ENCODE data around the gene SLC9A2. TPM values are rescaled to one million over a fixed set of nuclear protein-coding genes. Genes with fewer than 3 reads are reported as not detected.

SLC9A2 gene
- polyA plus RNA-seq, 3 donors, result not detected

DNA sequence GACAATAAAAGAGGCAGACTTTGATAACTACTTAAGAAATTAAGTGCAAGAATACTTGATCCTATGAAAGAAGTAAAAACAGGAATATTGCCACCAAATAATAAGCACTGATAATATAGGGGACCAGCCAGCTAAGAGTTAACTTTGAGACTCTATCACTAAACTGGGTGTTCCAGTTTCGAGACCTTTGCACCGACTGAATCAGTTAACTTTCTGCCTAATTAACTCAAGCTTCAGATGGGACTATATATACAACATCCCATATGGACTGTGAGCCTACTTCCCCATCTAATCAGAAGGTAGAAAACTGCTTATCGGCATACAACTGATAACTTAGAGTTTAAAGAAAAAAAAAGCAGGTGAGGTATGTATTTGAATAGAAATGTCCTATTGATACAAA is 25.8 kb upstream of the SLC9A2 start:
- TF ChIP-seq, protein P1, sequence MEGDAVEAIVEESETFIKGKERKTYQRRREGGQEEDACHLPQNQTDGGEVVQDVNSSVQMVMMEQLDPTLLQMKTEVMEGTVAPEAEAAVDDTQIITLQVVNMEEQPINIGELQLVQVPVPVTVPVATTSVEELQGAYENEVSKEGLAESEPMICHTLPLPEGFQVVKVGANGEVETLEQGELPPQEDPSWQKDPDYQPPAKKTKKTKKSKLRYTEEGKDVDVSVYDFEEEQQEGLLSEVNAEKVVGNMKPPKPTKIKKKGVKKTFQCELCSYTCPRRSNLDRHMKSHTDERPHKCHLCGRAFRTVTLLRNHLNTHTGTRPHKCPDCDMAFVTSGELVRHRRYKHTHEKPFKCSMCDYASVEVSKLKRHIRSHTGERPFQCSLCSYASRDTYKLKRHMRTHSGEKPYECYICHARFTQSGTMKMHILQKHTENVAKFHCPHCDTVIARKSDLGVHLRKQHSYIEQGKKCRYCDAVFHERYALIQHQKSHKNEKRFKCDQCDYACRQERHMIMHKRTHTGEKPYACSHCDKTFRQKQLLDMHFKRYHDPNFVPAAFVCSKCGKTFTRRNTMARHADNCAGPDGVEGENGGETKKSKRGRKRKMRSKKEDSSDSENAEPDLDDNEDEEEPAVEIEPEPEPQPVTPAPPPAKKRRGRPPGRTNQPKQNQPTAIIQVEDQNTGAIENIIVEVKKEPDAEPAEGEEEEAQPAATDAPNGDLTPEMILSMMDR (IDR thresholded peaks at IDR 0.05), result no peak
- H3K4me2 ChIP-seq (replicated peaks; ENCODE audit: extremely low read depth, low read length, poor library complexity, severe bottlenecking), result no peak overlapping the region

GRCh38 chr2:102594445-102595016 is 24.8 kb upstream of the SLC9A2 start:
- WGBS (ENCODE audit: insufficient coverage), result 100% methylated on average over 2 of the region's 6 CpGs
- TF ChIP-seq, protein P1 (IDR thresholded peaks at IDR 0.05), result no peak
- Mint-ChIP-seq H3K9me3 (no peaks in the 10 kb centered on the region), H3K27me3 (ENCODE audit: low read depth in 3 of 3) (peaks cover 2 to 7% (median 6%) of the 10 kb centered on the region in 3 donors), H3K4me1 (no peaks in the 10 kb centered on the region), H3K4me3 (no peak overlapping the region), H3K36me3 (no peaks in the 10 kb centered on the region), H3K27ac (no peak overlapping the region)
- no peaks in the 10 kb centered on the region for H3K79me2 ChIP-seq (ENCODE audit: insufficient read depth, low read length)
- no peak overlapping the region for H3K4me3 ChIP-seq (replicated peaks in 1 of 3; ENCODE audit: low read depth in 2 of 3, low read length in 3 of 3)
- H3K27ac ChIP-seq (ENCODE audit: low read depth in 1 of 2, low read length in 2 of 2), result no peak overlapping the region
- H3K4me2 ChIP-seq (replicated peaks; ENCODE audit: extremely low read depth, low read length, poor library complexity, severe bottlenecking), result no peak overlapping the region
- DNase-seq, result no peak
- no peaks in the 10 kb centered on the region for H3K4me1 ChIP-seq (ENCODE audit: control insufficient read depth in 1 of 2, insufficient read depth in 2 of 2, low read length in 2 of 2)
- H3K36me3 ChIP-seq (replicated peaks in 1 of 2; ENCODE audit: control insufficient read depth in 1 of 2, insufficient read depth in 2 of 2, low read length in 2 of 2), result no peaks in the 10 kb centered on the region
- no peaks in the 10 kb centered on the region for H4K20me1 ChIP-seq (ENCODE audit: insufficient read depth, low read length)
- no peak overlapping the region for H3K9ac ChIP-seq (ENCODE audit: insufficient read depth, low read length, poor library complexity, severe bottlenecking)
- H3K27me3 ChIP-seq (ENCODE audit: control insufficient read depth in 2 of 2, insufficient read depth in 2 of 2, low read length in 2 of 2), result peaks cover 2 to 3% of the 10 kb centered on the region in 2 donors
- intact Hi-C loops (cut with micrococcal nuclease), result loop anchor here in 1 of 2 donors (5.0 kb wide), 1 partner anchor 122 kb away; the partner anchor contains the start of gene SLC9A4
- no peaks in the 10 kb centered on the region for H3K9me3 ChIP-seq (replicated peaks in 1 of 2; ENCODE audit: control insufficient read depth in 1 of 2, insufficient read depth in 1 of 2, low read length in 2 of 2)
- no peak overlapping the region for H2AFZ ChIP-seq (ENCODE audit: insufficient read depth, low read depth, low read length, poor library complexity, severe bottlenecking)

More for the DNA sequence above, 25.8 kb upstream of the SLC9A2 start:
- Mint-ChIP-seq H3K4me1 (no peaks in the 10 kb centered on the region), H3K9me3 (no peaks in the 10 kb centered on the region), H3K27ac (no peak overlapping the region), H3K36me3 (no peaks in the 10 kb centered on the region), H3K27me3 (ENCODE audit: low read depth in 3 of 3) (peaks cover under 1 to 14% (median 9%) of the 10 kb centered on the region in 3 donors), H3K4me3 (no peak overlapping the region)
- H3K9ac ChIP-seq (ENCODE audit: insufficient read depth, low read length, poor library complexity, severe bottlenecking), result no peak overlapping the region
- H3K4me1 ChIP-seq (ENCODE audit: control insufficient read depth in 1 of 2, insufficient read depth in 2 of 2, low read length in 2 of 2), result no peaks in the 10 kb centered on the region
- no peaks in the 10 kb centered on the region for H4K20me1 ChIP-seq (ENCODE audit: insufficient read depth, low read length)
- intact Hi-C loops (cut with micrococcal nuclease), result loop anchor here in 1 of 2 donors (5.0 kb wide), 1 partner anchor 121 kb away; the partner anchor contains the start of gene SLC9A4
- peaks cover 2 to 3% of the 10 kb centered on the region in 2 donors for H3K27me3 ChIP-seq (ENCODE audit: control insufficient read depth in 2 of 2, insufficient read depth in 2 of 2, low read length in 2 of 2)
- no peaks in the 10 kb centered on the region for H3K36me3 ChIP-seq (replicated peaks in 1 of 2; ENCODE audit: control insufficient read depth in 1 of 2, insufficient read depth in 2 of 2, low read length in 2 of 2)
- no peak overlapping the region for H2AFZ ChIP-seq (ENCODE audit: insufficient read depth, low read depth, low read length, poor library complexity, severe bottlenecking)
- H3K27ac ChIP-seq (ENCODE audit: low read depth in 1 of 2, low read length in 2 of 2), result no peak overlapping the region
- DNase-seq, result no peak
- H3K79me2 ChIP-seq (ENCODE audit: insufficient read depth, low read length), result no peaks in the 10 kb centered on the region
- 100% methylated on average over 1 of the region's 3 CpGs for WGBS (ENCODE audit: insufficient coverage)
- no peaks in the 10 kb centered on the region for H3K9me3 ChIP-seq (replicated peaks in 1 of 2; ENCODE audit: control insufficient read depth in 1 of 2, insufficient read depth in 1 of 2, low read length in 2 of 2)
- no peak overlapping the region for H3K4me3 ChIP-seq (replicated peaks in 1 of 3; ENCODE audit: low read depth in 2 of 3, low read length in 3 of 3)
